HepG2 (cell line): ENCODE measurements around the gene ENPP1. TPM values are rescaled to one million over a fixed set of nuclear protein-coding genes. Genes with fewer than 3 reads are reported as not detected.
A peak's percentile ranks its signal among the peaks of the same experiment; 100 is the strongest.

ENCODE experiments used
- ATAC-seq: fragments of 200-7000 bp; cut with Tn5 transposase; 3 replicates; pipeline ENCODE4 v1.9.1; 2020; ENCODE audit warnings: mild to moderate bottlenecking, moderate library complexity
- BruUV-seq: library from RNA; stranded (reverse); fragments of 400-500 nt; replicated peaks from 2 replicates; lab custom pipeline; 2021; lab: Mats Ljungman, UMichigan
- CTCF ChIA-PET: fragments of 300-600 bp; formaldehyde crosslinking; extraction: SDS; loops from one replicate; lab custom pipeline; 2021; ENCODE audit warnings: low total read pairs, inconsistent platforms, low intra/inter-chr PET ratio; lab: Yijun Ruan, JAX
- POLR2A ChIA-PET: fragments of 350-600 bp; sonication (Branson Sonifier 250); formaldehyde crosslinking; loops from one replicate; lab custom pipeline; 2020; ENCODE audit warnings: antibody characterized with exemption, inconsistent platforms; lab: Yijun Ruan, JAX
- DNase-seq: peaks from one replicate; pipeline ENCODE4 v3.0.0-alpha.2; 2015; ENCODE audit warnings: low spot score
- FAIRE-seq: peaks from 3 replicates; lab custom pipeline; 2011; peaks lifted over from hg19 to GRCh38; lab: Jason Lieb, UNC
- H2AFZ ChIP-seq: one replicate; pipeline ENCODE4 v1.6.1; 2011; ENCODE audit warnings: low read length, inconsistent platforms
- H3K27ac ChIP-seq: fragments of 300-600 bp; 3 replicates; pipeline ENCODE4 v1.8.0; 2011; ENCODE audit warnings: mixed run types, mild to moderate bottlenecking, mixed read lengths, low read length, inconsistent platforms; ENCODE audit not compliant: insufficient read depth; ENCODE audit errors: extremely low read length
- H3K27me3 ChIP-seq, 2 experiments: fragments of 200-600 bp in 1 of 2; 2 replicates in 1 of 2; 3 replicates in 1 of 2; pipeline versions ENCODE4 v1.6.0 to v1.8.0; 2011; ENCODE audit warnings: low read length in 2 of 2, mild to moderate bottlenecking in 2 of 2, moderate library complexity in 2 of 2, inconsistent platforms in 1 of 2; ENCODE audit not compliant: insufficient read depth in 2 of 2, control insufficient read depth in 1 of 2
- H3K36me3 ChIP-seq, 2 experiments: fragments of 200-600 bp in 1 of 2; replicated peaks in 1 of 2; 2 replicates in 1 of 2; 3 replicates in 1 of 2; pipeline versions ENCODE4 v1.5.1 to v1.8.0; 2011; ENCODE audit warnings: low read length in 2 of 2, inconsistent platforms in 1 of 2; ENCODE audit not compliant: insufficient read depth in 2 of 2, control insufficient read depth in 1 of 2
- H3K4me1 ChIP-seq: 2 replicates; pipeline ENCODE4 v1.5.1; 2012; ENCODE audit warnings: low read length, inconsistent platforms; ENCODE audit not compliant: insufficient read depth
- H3K4me2 ChIP-seq: 2 replicates; pipeline ENCODE4 v1.6.0; 2011; ENCODE audit warnings: low read depth, low read length, inconsistent platforms
- H3K4me3 ChIP-seq, 3 experiments: fragments of 200-600 bp in 1 of 3; sonication (generic), shearing (Covaris generic) in 1 of 3; replicated peaks in 1 of 3; 2 replicates each; pipeline ENCODE4 v1.5.1; 2011 to 2016; ENCODE audit warnings: low read length in 3 of 3, inconsistent platforms in 2 of 3, low read depth in 2 of 3, mild to moderate bottlenecking in 2 of 3, control low read depth in 1 of 3, mixed read lengths in 1 of 3; ENCODE audit not compliant: insufficient read depth in 1 of 3
- H3K79me2 ChIP-seq: one replicate; pipeline ENCODE4 v1.6.1; 2011; ENCODE audit warnings: low read length, inconsistent platforms; ENCODE audit not compliant: insufficient read depth
- H3K9ac ChIP-seq: 2 replicates; pipeline ENCODE4 v1.6.0; 2011; ENCODE audit warnings: mild to moderate bottlenecking, low read depth, low read length, inconsistent platforms; ENCODE audit not compliant: insufficient read depth
- H3K9me3 ChIP-seq: 2 replicates; pipeline ENCODE4 v1.5.1; 2012; ENCODE audit warnings: mild to moderate bottlenecking, low read length
- H4K20me1 ChIP-seq: 2 replicates; pipeline ENCODE4 v1.6.0; 2011; ENCODE audit warnings: inconsistent platforms, mild to moderate bottlenecking, low read length, moderate library complexity; ENCODE audit not compliant: insufficient read depth
- CREM ChIP-seq, 2 experiments: sonication (generic) in 1 of 2; formaldehyde crosslinking in 1 of 2; IDR thresholded peaks; 2 replicates each; pipeline versions ENCODE4 v1.4.0 to v1.6.1; 2016 to 2020; ENCODE audit warnings: antibody characterized with exemption in 1 of 2, mild to moderate bottlenecking in 1 of 2, missing genetic modification reagents in 1 of 2
- JARID2 ChIP-seq: sonication (generic); formaldehyde crosslinking; IDR thresholded peaks from 2 replicates; pipeline ENCODE4 v1.8.1; 2023; ENCODE audit warnings: missing genetic modification reagents, inconsistent platforms; ENCODE audit not compliant: insufficient replicate concordance
- NKX3-1 ChIP-seq: sonication (generic); formaldehyde crosslinking; IDR thresholded peaks from 2 replicates; pipeline ENCODE4 v1.5.0; 2020; ENCODE audit warnings: missing genetic modification reagents
- NR2C2 ChIP-seq: sonication (generic); formaldehyde crosslinking; IDR thresholded peaks from 2 replicates; pipeline ENCODE4 v1.4.0; 2020; ENCODE audit warnings: missing genetic modification reagents, mild to moderate bottlenecking, moderate library complexity, borderline replicate concordance
- NRL ChIP-seq: sonication (generic); formaldehyde crosslinking; IDR thresholded peaks from 2 replicates; pipeline ENCODE4 v1.5.0; 2020; ENCODE audit warnings: missing genetic modification reagents, mild to moderate bottlenecking, moderate library complexity, borderline replicate concordance
- POLR2G ChIP-seq: fragments of 200-400 bp; formaldehyde crosslinking; IDR thresholded peaks from 2 replicates; pipeline ENCODE4 v1.6.1; 2018; ENCODE audit warnings: mild to moderate bottlenecking, low read depth, low read length, moderate library complexity
- PPARG ChIP-seq: conservative IDR thresholded peaks from 2 replicates; pipeline ENCODE4 v1.6.1; 2016; ENCODE audit warnings: missing biosample characterization, missing genetic modification reagents
- SRSF4 ChIP-seq: fragments of 200-400 bp; formaldehyde crosslinking; IDR thresholded peaks from one replicate; pipeline ENCODE4 v1.6.1; 2018; ENCODE audit warnings: mild to moderate bottlenecking, low read depth, low read length, moderate library complexity; ENCODE audit not compliant: poor library complexity, severe bottlenecking
- YY1 ChIP-seq: IDR thresholded peaks from 2 replicates; pipeline ENCODE4 v1.6.1; 2011; ENCODE audit warnings: low read length, low read depth, moderate library complexity, mild to moderate bottlenecking; ENCODE audit not compliant: insufficient read depth, insufficient replicate concordance
- ZBTB34 ChIP-seq: sonication (generic); formaldehyde crosslinking; IDR thresholded peaks from 2 replicates; pipeline ENCODE4 v1.8.0; 2022; ENCODE audit warnings: mild to moderate bottlenecking, missing genetic modification reagents
- ZFP82 ChIP-seq: sonication (generic); formaldehyde crosslinking; IDR thresholded peaks from 2 replicates; pipeline ENCODE4 v1.5.1; 2020; ENCODE audit warnings: mild to moderate bottlenecking, missing genetic modification reagents, borderline replicate concordance
- ZNF280D ChIP-seq: sonication (generic); formaldehyde crosslinking; IDR thresholded peaks from 2 replicates; pipeline ENCODE4 v1.5.1; 2020; ENCODE audit warnings: mild to moderate bottlenecking, missing genetic modification reagents
- ZNF329 ChIP-seq: sonication (generic); formaldehyde crosslinking; IDR thresholded peaks from 2 replicates; pipeline ENCODE4 v1.9.0; 2021; ENCODE audit warnings: low read depth, mild to moderate bottlenecking, missing genetic modification reagents
- ZNF563 ChIP-seq: sonication (generic); formaldehyde crosslinking; IDR thresholded peaks from 2 replicates; pipeline ENCODE4 v1.8.0; 2022; ENCODE audit warnings: mild to moderate bottlenecking, moderate library complexity, missing genetic modification reagents
- ZNF816 ChIP-seq: sonication (generic); formaldehyde crosslinking; IDR thresholded peaks from 2 replicates; pipeline ENCODE4 v1.8.0; 2022; ENCODE audit warnings: missing genetic modification reagents, mild to moderate bottlenecking, borderline replicate concordance
- WGBS: methylation state at CpG from one replicate; pipeline ENCODE4 v1.1.6; 2017; ENCODE audit warnings: low lambda C conversion rate; 5-methylcytosine and 5-hydroxymethylcytosine counted together
- in situ Hi-C: cut with HindIII; loops from 2 replicates; pipeline ENCODE4 v1.10.0; 2017; ENCODE audit warnings: low pct_unique_long_range_greater_than_20kb; ENCODE audit not compliant: extremely low pct_ligation_motif_present
- intact Hi-C: fragments of 100-400 bp; cut with micrococcal nuclease; formaldehyde crosslinking; loops from one replicate; pipeline ENCODE4 v1.10.0; 2022; ENCODE audit not compliant: unreplicated experiment
- polyA plus RNA-seq, 8 experiments: library from polyadenylated mRNA; depleted of rRNA in 3 of 8; stranded (reverse) in 7 of 8; unstranded in 1 of 8; fragments of >200 nt; fragmentation: Illumina TruSeq in 4 of 8; extraction: Trizol in 4 of 8; gene quantifications; 2 replicates each; pipeline versions ENCODE4 v1.2.1 to v1.2.3, GENCODE V29; 2011 to 2016; ENCODE audit warnings: low read depth in 4 of 8, missing spikeins in 1 of 8, mixed read lengths in 1 of 8; ENCODE audit not compliant: insufficient read depth in 1 of 8
- total RNA-seq, 5 experiments: library from RNA; depleted of rRNA; stranded (reverse); fragments of >200 nt; fragmentation: Illumina TruSeq; extraction: Trizol; gene quantifications; 2 replicates each; pipeline ENCODE4 v1.2.3, GENCODE V29; 2016; ENCODE audit warnings: low read depth in 1 of 5

The ENPP1 gene
- total and polyA plus RNA-seq, 2 of the 13 experiments (the other 11 are each of a cell fraction or from before 2014, with no cell fraction given): 56.5 to 160 TPM

- TF ChIP-seq NR2C2 (CRISPR knock-in tag): 0 out of 2 replicates have a peak, but pooled peaks have one; percentile 18
- TF ChIP-seq JARID2 (CRISPR knock-in tag): no peak
- TF ChIP-seq PPARG: no peak
- TF ChIP-seq NKX3-1: 0 out of 2 replicates have a peak, but pooled peaks have one; percentile 19
Measured at GRCh38 chr6:131808460-131809269, 845 bp downstream of the ENPP1 start (continued).

- Histone ChIP-seq H3K9ac (no peak overlapping the region), H3K27ac (no peak overlapping the region), H3K4me2 (no peak overlapping the region; the same call in 1 of the 2 replicates), H4K20me1 (0 out of 2 replicates have a peak, but pooled peaks cover 3% of the 10 kb centered on the region), H3K4me1 (peaks cover 84% of the 10 kb centered on the region), H3K36me3 (peaks cover 0 to 1% of the 10 kb centered on the region in 2 experiments; a peak in 1 of 5 replicates), H3K4me3 (no peak overlapping the region), H3K27me3 (no peaks in the 10 kb centered on the region; a peak in 1 of 5 replicates)
- FAIRE-seq (no peak), DNase-seq (no peak)
- intact Hi-C loops (loop anchor here (2.0 kb wide), 1 partner anchor 17 kb away; no protein-coding TSS in a partner anchor), in situ Hi-C loops (no loop called here)
- BruUV-seq: no TSS peak
- no peak for TF ChIP-seq SRSF4
- TF ChIP-seq ZNF563 (CRISPR knock-in tag): no peak
- no peak for TF ChIP-seq POLR2G
- TF ChIP-seq ZNF280D (CRISPR knock-in tag): no peak
- TF ChIP-seq ZNF329 (CRISPR knock-in tag): no peak
- no peak for TF ChIP-seq YY1
- TF ChIP-seq ZNF816 (CRISPR knock-in tag): no peak
- TF ChIP-seq CREM (IDR thresholded peaks at IDR 0.05): no peak
- no peak for TF ChIP-seq CREM (CRISPR knock-in tag; IDR thresholded peaks at IDR 0.05)
- no peak for TF ChIP-seq ZBTB34 (CRISPR knock-in tag)
- no peak for TF ChIP-seq NRL (CRISPR knock-in tag)
- no peak for TF ChIP-seq ZFP82 (CRISPR knock-in tag)
- TF ChIP-seq, all 625 proteins: peak for 0
- 91% methylated on average over 3 of the region's 3 CpGs for WGBS
- CTCF ChIA-PET: no interaction called here
- POLR2A ChIA-PET: no interaction called here
- H2AFZ ChIP-seq: no peak overlapping the region
- peaks cover 71% of the 10 kb centered on the region for H3K79me2 ChIP-seq
- no peak for ATAC-seq
- no peaks in the 10 kb centered on the region for H3K9me3 ChIP-seq
Measured at GRCh38 chr6:131811500-131811899, 3.7 kb downstream of the ENPP1 start.
